Stimulated activated CD4-positive, alpha-beta T cell treated with anti-CD3 and anti-CD28 coated beads, Interleukin-15, amount 100 ng/mL, for 1 hour (primary cell): ENCODE data around the gene LCE3E.

Experiments
- DNase-seq, 2 donors: peaks; one replicate each; pipeline ENCODE4 v3.0.0-alpha.2; 2020; ENCODE audit warnings: low read depth in 1 of 2, low spot score in 1 of 2

LCE3E gene

DNA sequence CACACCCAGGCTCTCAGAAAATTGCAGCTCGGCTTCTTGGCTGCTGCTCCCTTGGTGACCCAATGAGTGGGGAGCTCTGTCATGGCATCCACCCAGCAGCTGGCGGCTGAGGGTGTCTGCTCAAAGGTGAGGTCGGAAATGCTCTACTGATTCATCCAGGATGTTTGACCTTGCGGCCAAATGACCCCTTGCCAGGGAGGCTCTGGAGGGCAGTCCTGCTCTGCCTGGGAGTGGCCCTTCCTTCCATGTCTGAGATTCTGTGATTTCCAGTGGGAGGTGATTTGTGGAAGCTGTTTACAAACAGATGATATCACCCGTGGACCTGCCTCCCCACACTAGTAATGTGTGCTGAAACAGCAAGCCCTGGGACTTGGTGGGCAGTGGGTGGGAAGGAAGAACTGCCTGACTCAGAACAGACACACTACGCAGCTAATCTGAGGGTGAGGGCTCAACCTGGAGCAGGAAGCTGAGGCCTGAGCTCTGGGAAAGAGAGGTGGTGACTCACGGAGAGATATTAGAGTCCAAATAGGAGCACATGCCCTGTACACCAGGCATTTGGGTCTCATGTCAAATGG lies 49.3 kb downstream of the LCE3E start:
- no peak for DNase-seq

- DNase-seq: no peak
Measured at GRCh38 chr1:152516082-152516481, 50.5 kb downstream of the LCE3E start.
